LNCaP clone FGC (cell line): ENCODE data around the gene EEF1AKMT2.

ENCODE experiments used
- DNase-seq: peaks from one replicate; pipeline ENCODE4 v3.0.0-alpha.2; 2011; ENCODE audit warnings: low read depth
- H3K4me3 ChIP-seq: 2 replicates; pipeline ENCODE4 v1.5.1; 2011; ENCODE audit warnings: mild to moderate bottlenecking, low read depth, low read length, control low read depth
- CTCF ChIP-seq: IDR thresholded peaks from 2 replicates; pipeline ENCODE4 v1.5.1; 2012; ENCODE audit warnings: mild to moderate bottlenecking; ENCODE audit not compliant: control insufficient read depth, insufficient read depth; ENCODE audit errors: extremely low read depth

Gene EEF1AKMT2

DNA sequence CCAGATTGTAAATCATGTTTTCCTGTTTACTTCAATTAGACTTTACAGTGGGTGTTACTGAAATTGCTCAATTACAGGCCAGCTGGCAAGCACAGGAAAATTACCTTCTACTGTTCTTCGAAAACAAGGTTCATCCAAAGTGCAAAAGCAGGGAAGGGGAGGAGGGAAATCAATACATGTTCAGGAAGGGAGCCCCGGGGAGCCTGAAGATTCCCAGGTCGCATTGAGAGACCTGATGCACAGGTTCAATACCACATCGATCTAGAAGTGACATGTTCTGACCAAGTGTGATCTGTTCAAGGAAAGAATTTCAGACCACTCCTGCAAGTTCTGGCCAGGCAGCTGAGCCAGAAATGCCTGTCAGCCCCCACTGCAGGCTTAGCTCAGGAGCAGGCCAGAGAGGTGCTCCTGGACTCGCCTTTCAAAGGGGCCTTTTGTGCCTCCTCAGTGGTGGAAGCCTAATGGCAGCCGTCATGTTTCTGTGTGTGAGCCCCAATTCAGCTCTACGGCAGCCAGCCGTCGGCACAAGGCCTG, 83.4 kb downstream of the EEF1AKMT2 start:
- DNase-seq, result no peak
- H3K4me3 ChIP-seq, result no peak overlapping the region
- TF ChIP-seq CTCF, result no peak
